Stimulated activated CD8-positive, alpha-beta memory T cell treated with anti-CD3 and anti-CD28 coated beads, Interleukin-4, amount 100 ng/mL, for 48 hours (primary cell): Measurements from ENCODE around the gene CENPX.

Source experiments
- DNase-seq: peaks from one replicate; pipeline ENCODE4 v3.0.0-alpha.2; 2020

The CENPX gene

DNA sequence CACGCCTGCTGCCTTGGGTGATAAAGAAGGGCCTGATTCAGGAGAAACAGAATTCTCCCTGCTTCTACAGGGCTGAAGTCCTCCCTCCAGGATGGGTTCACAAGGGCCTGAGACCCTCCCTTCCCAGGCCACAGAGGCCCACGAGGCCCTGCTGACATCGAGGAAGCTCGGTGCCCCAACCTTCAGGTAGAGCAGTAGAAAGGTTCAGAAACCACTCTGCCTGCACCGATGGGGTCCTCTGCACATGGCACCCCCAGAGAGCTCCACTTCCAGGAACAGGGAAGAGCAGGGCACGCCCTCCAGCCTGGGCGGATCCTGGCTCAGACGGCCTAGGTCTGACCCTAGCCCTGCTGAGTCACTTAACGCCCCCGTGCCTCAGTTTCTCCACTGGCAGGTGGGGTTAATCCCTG is 773 bp downstream of the CENPX start:
- peak; percentile 47 for DNase-seq

DNA sequence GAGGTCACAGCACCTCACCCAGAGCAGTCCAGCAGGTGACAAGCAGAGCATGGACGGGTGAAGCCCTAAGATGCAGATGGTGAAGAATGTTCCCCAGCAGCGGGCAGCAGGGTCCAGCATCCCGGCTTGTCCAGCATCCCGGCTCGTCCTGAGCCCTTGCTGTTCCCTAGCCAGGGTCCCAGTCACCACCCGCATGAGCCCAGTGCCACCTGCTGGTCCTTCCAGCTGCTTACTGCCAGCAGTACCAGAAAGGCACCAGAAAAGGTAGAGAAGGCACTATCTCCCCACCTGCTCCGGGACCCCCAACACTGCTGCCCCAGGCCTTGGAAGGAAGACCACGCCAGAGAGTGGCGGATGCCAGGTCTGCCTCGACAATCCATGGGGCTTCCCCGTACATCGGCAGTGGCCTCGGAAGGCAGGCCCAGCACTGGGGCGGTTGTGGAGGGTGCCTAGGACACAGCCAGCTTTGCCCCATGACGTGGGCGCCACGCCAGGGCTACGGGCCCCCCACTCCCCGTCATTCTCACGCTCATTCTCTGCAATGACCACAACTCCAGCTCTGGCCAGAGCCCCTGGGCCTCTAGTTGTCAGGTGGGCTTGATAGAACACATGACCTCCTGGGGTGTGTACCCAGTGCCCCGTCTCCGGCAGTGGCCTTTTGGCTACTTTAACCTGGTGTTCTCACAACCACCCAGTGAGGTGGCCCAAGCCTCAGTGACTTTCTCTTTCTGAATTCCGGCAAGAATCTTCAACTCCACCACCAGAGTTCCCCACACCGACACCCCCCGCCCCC is 1.4 kb downstream of the CENPX start:
- peak; percentile 73 for DNase-seq

DNA sequence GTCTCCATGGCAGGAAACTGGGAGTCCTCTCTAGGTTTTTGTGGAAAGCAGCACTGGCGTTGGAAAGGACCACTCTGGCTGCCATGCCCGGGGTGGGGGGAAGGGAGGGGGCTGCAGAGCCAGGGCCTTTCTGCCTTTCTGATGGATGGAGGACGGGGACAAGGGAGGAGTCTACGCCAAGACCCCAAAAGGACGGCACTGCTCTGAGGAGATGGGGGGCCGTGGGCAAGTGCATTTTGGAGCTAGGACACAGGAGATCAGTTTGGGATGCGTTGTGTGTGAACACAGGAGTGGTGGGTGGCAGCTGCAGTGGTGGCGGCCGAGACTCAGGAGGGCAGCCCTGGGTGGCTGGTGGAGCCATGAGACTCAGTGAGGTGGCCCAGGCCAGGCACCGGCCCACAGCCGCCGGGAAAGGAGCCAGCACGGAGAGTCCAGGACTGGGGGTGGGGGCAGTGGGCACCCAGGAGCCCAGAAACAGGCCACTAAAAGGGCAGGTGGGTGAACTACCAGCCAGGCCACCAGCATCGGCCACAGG is 2.0 kb downstream of the CENPX start:
- DNase-seq, result no peak

DNA sequence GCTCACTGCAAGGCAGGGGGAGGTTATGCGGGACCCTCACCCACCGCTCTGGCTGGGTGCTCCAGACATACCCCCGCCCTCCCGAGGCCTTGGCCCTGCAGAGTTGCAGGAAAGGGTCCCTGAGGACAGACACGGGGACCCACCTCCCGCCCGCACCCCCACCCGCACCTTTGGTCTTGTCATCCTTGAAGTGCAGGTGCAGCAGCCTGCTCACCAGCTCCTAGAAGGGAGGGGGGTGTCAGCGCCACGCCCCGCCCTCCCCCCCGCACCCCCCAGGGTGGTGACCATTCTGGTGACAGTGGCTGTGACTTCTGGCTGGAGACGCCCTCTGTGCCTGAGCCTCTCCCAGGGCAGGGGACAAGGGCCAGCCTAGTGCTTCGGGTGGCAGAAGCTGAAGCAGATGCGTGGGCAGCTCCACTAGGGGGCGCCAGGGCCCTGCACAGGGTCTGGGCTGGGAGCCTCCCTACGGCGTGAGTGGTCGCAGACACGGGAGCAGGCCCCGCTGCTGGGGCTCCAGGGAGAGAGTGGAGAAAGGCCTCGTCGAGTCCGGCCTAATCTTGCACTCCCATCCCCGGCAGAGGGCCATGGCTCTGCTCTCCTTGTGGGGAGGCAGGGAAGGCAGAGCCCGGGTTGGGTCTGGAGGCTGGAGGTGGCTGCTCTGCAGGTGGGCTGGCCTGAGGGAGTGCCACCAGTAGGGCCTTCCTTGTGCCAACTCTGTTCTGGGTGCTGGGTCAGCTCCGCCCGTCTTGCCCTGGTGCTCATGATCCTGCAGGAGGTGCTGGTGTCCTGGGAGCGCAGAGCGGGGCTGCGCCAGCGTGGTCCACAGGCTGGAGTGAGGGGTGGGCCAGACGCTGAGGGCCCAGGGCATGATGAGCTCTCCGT is 2.7 kb downstream of the CENPX start:
- peak; percentile 90 for DNase-seq

DNA sequence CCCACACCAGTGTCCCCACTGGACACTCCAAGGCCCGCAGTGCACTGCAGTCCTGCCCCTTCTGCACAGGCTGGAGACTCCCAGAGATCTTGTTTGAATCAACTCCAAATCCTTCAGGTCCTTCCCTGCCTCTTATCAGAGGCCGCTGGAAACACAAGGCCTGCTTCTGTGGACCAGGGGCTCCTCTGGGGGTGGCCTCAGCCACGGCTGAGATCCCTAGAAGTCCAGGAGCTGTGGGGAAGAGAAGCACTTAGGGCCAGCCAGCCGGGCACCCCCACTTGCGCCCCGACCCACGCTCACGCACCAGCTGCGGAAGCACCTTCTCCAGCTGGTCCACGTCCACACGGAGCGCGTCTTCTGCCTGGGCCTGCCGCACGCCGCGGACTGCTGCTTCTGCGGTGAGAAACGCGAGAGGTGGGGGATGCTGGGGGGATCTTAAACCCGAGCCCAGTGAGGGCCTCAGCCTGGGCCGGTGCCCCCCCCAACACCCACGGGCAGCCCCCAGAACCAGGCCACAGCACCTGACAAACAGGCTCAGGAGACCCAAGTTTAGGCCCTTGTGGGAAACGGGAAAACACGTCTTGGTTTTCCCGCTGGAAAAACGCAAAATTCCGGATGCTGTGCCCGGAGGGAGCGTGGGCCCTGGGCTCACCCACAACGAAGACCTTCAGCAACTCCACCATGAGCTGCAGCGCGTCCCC is 3.5 kb downstream of the CENPX start:
- DNase-seq, result no peak

DNA sequence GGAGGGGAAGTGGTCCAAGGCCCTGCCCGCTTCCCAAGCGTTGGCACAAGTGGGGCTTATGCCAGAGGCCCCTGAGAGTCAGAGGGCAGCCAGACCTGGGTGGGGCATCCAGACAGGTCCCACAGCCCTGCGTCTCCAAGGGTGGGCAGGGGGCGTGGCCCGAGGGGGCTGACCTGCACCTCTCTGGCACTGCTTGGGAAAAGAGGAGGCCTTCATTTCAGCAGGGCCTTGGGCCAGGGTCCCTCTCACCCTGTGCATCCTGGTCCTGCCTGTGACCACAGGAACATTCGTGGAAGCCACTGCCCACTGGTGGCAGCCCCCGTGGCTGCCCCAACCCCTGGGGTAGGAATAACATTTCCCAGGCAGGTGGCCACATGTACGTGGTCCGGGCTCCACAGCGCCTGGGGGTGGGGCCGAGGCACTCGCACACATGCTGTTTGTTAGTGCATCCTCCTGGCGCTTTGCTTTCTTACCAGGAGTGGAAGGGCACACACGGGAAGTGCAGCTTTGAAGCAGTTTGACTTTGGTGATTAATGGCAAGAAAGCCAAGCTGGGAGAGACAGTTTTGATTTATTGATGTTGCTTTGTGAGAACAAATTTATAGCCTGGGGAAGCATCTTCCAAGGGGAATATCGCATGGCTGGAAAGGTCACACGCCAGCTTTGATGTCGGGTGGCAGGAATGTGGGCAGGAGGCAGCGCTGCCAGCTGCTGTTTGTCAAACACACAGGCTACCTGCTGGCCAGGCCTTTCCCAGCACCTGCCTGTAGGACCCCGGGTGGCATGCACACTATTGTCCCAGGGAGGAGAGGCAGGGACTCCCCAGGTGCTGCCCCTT is 4.3 kb downstream of the CENPX start:
- DNase-seq, result no peak

DNA sequence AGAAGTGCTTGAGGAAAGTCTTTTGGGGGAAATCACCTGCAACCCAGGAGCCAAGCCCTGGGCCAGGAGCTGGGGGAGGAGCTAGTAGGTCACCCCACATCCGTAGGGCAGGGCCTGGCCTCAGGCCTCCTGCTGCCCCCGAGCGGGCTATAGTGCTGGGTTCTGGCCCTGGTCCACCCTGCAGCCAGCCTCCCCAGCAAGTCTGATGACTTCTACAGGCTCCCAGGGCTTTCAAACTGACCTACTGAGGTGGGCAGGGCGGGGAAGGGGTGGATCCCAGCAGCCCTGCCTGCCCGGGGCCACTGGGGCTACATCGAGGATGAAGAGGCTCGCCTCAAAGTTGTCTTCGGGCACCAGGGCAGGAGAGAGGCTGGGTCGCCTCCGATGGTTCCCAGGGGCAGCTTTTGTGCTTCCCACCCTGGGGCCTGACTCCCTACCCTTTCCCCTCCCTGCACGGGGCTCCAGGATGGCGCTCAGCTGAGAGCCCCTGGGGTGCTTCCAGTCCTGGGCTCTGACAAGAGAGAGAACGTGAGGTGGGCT is 5.0 kb downstream of the CENPX start:
- DNase-seq, result no peak

DNA sequence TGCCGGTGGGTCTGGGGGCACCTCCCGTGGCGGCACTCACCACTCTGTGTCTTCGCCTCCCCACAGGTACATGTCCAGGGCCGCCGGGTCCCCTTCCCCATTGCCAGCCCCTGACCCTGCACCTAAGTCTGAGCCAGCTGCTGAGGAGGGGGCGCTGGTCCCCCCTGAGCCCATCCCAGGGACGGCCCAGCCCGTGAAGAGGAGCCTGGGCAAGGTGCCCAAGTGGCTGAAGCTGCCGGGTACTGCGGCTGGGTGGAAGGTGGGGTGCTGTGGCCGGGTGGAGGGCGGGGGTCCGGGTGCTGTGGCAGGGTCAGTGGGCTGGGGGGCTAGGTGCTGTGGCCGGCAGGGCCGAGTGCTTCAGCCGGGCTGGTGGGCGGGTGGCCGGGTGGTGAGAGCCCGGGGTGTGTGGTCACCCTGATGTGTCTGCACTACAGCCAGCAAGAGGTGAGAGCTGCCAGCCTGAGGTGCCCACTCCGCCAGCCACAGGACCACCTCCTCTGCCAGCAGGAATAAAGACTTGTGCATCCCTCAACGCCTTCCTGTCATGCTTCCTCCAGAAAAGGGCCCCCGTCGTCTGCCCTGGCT is 5.7 kb downstream of the CENPX start:
- DNase-seq, result no peak

DNA sequence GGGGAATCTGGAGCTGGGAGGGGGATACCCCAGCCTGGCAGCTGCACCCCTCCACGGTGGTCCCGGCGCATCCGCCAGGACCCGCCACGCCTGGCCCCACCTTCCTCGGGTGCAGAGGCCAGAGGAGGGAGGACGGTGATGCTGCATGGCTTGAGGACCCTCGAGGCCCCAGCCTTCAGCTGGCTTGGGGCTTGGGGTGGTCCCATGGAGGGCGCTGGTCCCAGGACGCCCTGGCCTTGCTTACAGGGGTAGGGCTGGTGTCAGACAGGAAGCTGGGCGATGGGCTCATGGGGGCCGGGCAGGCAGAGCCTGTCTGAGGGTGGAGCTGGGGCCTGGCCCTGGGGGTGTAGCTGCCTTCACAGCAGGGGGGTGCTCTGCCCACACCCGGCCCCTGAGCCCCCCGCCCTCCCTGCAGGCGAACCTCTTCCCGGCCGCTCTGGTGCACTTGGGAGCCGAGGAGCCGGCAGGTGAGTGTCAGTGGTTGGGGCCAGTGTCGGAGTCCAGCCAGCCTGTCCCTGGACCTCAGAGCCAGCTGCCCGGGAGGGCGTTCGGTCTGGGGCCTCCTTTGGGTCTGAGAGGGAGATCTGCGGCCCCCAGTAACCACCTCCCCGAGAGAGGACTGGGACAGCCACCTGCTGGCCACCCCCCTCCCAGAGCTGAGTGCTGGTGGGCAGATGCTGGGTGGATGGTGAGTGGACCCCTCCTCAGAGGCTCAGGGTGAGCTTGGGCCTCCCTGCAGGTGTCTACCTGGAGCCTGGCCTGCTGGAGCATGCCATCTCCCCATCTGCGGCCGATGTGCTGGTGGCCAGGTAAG is 6.4 kb downstream of the CENPX start:
- DNase-seq, result no peak

DNA sequence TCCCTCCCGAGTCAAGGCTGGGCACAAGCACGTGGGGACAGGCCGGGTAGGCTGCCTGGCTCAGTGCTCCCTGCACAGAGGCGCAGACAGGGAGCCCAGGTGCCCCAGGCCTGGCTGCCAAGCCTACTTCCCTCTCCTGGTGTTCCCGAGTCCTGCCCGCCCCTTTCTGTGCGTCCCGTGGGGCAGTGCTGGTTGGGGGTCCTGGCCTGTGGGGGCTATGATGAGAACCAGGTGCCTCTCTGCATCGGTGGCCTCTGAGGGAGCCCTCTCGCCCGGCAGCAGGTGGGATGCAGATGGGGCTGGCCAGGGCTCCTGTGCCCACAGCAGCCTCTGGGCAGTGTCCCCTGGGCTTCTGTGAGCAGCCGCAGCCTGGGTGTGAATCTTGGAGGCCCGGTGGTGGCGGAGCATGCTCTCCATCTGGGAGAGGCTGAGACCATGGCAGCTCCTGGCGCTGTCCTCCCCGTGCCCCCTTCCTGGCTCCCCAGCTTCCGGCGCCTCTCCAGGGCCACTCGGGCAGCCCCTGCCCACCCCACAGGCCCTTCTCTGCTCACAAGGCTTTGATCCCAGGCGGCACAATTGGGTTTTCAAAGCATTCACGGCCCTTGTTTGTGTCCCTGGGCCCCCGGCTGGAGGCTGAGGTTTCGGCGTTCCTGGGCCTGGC is 7.2 kb downstream of the CENPX start:
- no peak for DNase-seq

DNA sequence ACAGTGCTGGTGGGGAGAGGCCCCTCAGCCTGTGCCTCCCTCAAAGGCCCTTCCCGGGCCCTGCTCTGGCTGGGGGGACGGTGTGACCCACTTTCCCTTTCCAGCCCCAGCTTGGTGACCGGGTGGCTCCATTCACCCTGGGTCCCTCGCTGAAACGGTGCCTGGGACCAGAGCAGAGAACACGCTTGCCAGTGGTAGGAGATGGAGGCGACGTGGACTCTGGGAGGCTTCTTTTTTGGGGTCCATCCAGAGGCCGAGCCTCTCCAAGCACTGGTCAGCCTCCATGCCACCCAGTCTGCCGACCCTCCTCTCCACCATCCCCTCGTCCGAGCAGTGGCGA is 7.7 kb downstream of the CENPX start:
- DNase-seq, result no peak

DNA sequence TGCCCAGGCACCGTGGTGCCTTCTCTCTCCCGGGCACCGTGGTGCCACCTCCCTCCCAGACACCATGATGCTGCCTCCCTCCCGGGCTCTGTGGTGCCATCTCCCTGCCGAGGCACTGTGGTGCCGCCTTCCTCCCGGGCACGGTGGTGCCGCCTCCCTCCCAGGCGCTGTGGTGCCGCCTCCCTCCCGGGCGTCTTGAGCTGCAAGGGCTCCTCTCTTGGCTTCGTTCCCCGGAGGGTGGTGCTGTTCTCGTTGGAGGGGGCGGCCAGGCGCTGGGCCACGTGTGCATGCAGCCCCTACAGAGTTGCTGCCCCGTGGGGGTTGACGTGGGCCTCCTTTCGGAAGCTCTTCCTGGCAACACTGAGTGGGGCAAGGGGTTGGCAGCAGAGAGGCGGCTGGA is 8.2 kb downstream of the CENPX start:
- no peak for DNase-seq

DNA sequence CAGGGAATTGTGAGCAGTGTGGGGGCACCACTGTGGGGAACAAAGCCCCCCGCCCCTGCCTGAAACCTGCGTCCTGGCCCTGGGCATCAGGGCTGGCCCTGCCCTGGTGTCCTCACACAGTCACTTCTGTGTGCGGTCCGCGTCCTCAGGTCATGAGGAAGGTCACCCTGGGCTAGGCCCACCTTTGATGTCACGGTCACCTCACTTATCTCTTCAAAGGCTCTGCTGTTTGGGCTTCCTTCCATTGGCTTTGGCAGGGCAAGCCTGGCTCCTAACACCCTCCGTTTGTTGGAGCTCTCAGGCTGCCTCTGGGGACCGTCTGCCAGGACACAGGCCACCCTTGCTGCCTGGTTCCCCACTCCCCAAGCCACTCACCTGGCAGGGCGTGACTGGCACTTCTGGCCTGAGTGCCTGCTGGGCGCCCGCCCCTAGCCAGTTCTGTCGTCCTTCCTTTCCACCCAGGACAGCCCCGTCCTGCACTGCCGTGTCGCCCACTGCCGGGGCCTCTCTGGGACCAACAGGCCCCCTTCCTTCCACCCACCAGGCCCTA is 8.8 kb downstream of the CENPX start:
- no peak for DNase-seq

DNA sequence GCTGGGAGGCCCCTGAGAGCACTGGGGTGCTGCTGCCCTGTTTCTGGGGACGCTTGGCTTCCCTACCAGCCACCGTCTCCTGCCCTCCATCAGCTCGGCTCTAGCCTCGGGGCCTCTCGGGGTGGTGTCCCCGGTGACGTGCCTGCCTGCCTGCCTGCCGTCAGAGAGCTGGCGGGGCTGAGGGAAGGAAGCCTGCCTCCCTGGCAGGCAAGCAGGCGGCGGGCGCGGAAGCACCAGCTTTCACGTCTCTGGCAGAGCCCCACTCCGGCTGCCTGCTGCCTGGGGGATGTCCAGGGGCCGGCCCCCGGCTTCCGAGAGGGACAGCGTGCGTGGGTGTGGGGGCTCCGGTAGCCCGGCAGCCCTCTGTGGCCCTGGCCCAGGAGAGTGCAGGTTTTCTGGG is 9.3 kb downstream of the CENPX start:
- no peak for DNase-seq

DNA sequence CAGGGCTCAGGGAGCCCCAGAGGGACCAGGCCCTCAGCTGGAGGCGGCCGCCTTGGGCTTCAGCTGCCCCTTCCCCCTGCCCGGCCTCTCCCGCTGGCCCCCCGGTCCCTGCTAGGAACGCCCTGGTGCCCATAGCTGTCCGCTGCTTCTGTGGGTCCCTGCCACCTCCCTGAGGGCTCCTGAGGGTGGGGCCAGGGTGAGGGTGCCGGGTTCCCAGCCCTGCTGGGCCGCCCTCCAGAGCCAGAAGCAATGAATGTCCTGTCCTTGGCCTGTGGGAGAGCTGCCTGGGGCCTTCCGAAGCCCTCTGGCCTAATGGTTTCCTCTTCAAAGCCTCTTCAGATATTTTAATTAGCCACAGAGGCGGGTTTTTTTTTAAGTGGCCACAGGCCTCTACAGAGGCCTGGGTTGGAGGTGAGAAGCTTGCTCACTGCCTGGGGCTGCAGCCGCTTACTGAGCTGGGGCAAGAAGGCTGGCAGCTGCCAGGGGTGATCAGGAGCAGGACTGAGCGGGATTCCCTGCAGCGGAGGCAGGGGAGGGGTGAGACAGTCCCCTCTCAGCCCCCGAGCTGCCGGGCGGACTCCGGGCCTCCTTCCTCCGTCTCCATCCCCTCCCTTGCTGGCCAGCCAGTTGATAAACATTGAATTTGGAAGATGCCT is 9.9 kb downstream of the CENPX start:
- no peak for DNase-seq

DNA sequence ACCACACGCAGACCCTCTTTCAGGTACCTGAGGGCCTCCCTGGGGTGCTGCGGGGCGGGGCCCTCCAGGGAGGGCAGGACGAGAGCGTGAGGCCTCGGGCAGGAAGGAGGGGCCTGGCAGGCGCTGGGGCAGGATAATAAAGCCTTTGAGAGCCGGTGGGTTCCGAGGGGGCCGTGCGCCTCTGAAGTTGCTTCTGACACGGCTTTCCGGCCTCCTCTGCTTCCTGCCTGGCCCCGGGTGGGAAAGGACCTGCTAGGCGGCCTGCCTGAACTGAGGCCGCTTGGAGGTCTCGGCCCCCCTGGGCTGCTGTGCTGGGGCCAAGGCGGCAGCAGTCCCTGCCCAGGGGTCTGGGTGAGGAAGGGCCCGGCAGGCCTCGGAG is 10.4 kb downstream of the CENPX start:
- no peak for DNase-seq

DNA sequence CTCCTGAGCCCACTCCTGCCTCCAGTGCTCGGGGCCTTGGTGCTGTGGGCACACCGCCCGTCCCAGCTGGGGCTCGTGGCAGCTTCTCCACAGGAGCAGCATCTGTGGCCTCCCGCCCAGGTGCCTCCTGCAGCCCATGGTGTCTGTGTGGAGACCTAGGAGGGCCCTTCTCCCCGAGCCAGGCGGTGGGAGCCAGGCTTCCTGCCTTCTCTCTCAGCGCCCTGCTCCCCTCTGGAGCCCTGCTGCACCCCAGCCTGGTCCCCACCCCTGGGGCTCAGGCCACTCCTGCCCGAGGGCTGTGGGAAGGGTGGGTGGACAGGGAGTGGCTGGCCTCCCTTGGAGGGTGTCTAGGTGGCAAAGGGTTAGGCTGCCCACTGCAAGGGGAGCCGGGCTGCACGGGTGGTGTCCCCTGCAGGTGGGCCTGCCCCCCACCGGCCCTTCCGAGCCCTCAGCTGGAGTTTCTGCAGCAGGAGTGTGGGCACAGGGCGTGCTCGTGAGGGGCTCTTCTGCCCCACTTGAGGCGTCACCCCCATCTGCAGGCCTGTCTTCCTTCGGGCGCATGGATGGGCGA is 11.0 kb downstream of the CENPX start:
- no peak for DNase-seq

DNA sequence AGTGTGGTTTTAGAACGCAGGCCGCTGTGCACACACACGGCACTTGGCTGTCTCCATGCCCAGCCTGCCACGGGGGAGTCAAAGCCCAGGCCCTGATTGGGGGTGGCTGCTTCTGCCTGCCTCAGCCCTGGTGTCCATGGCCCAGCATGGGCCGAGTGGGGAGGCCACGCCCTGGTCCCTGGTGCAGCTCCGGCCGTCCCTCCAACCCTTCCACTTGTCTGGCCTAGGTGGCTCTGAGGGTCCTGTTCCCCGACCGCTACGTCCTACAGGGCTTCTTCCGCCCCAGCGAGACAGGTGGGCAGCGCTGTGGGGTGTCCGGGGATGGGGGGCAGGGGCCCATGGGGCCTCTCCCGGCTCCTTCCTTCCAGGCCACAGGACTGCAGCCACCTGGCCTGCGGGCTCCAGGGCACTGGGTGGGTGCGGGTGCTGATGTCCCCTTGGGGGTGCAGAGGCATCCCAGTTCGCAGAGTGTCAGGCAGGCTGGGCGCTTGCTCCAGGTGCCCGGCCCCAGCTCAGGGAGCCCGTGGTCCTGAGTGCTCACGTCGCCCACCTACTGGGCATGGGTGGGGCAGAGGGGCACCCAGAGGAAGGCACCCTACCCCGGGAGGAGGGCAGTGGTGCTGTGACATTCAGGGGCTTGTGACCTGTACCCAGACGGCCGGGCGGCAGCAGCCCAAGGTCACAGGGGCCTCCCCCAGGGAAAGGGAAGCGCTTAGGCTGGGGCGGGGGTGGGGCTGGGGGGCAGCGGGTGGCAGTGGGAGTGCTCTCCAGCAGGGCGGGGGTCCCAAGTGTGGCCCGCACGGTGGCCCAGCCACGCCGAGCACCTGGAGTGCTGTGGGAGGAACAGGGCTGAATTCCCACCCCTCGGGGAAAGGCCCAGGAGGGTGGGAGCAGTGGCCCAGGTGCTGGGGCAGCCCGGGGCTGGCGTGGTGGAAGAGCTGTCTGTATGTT is 11.8 kb downstream of the CENPX start:
- DNase-seq, result no peak
